Kidney (tissue), 14 donors: ENCODE measurements around the gene WSCD2. TPM values are rescaled to one million over a fixed set of nuclear protein-coding genes. Genes with fewer than 3 reads are reported as not detected.

Source experiments
- DNase-seq, 5 donors: peaks; one replicate each; pipeline ENCODE4 v3.0.0-alpha.2; 2013 to 2020
- FAIRE-seq: peaks from 2 replicates; lab custom pipeline; 2012; peaks lifted over from hg19 to GRCh38; lab: Jason Lieb, UNC
- H3K27ac ChIP-seq, 2 donors: one replicate each; pipeline ENCODE4 v1.7.0; 2013; ENCODE audit warnings: low read depth in 2 of 2, low read length in 2 of 2, inconsistent platforms in 1 of 2
- H3K27me3 ChIP-seq: one replicate; pipeline ENCODE4 v1.7.1; 2013; ENCODE audit warnings: low read length, inconsistent platforms; ENCODE audit not compliant: control insufficient read depth, insufficient read depth
- H3K36me3 ChIP-seq, 3 donors: one replicate each; pipeline versions ENCODE4 v1.7.0 to v1.7.1; 2013; ENCODE audit warnings: low read length in 3 of 3, control low read depth in 1 of 3, inconsistent platforms in 1 of 3; ENCODE audit not compliant: insufficient read depth in 3 of 3, control insufficient read depth in 2 of 3
- H3K4me1 ChIP-seq, 3 donors: one replicate each; pipeline versions ENCODE4 v1.7.0 to v1.7.1; 2013; ENCODE audit warnings: low read length in 3 of 3, inconsistent platforms in 1 of 3, low read depth in 1 of 3; ENCODE audit not compliant: control insufficient read depth in 2 of 3, insufficient read depth in 2 of 3
- H3K4me3 ChIP-seq, 3 donors: one replicate each; pipeline versions ENCODE4 v1.7.0 to v1.8.1; 2013; ENCODE audit warnings: low read length in 3 of 3, control low read depth in 1 of 3, inconsistent platforms in 1 of 3
- H3K9ac ChIP-seq, 3 donors: one replicate each; pipeline versions ENCODE4 v1.7.0 to v1.7.1; 2013; ENCODE audit warnings: low read length in 3 of 3, control low read depth in 1 of 3, inconsistent platforms in 1 of 3
- H3K9me3 ChIP-seq, 3 donors: one replicate each; pipeline versions ENCODE4 v1.7.0 to v1.7.1; 2013; ENCODE audit warnings: low read length in 3 of 3, control low read depth in 1 of 3, inconsistent platforms in 1 of 3; ENCODE audit not compliant: control insufficient read depth in 2 of 3, insufficient read depth in 1 of 3
- CTCF ChIP-seq: IDR thresholded peaks from 3 replicates; pipeline ENCODE4 v1.5.1; 2012; ENCODE audit warnings: mild to moderate bottlenecking, moderate library complexity, borderline replicate concordance; ENCODE audit not compliant: insufficient read depth; ENCODE audit errors: extremely low read depth
- intact Hi-C: fragments of 100-400 bp; cut with DNase I; formaldehyde crosslinking; loops from one replicate; pipeline ENCODE4 v1.11.1; 2022
- polyA plus RNA-seq: library from polyadenylated mRNA; stranded (reverse); fragments of 350-450 nt; fragmentation: Illumina TruSeq; extraction: RNeasy Lipid Tissue Mini Kit (QIAGEN cat#74804); gene quantifications from one replicate; pipeline ENCODE4 v1.2.3, GENCODE V29; 2014; ENCODE audit warnings: low read depth, low replicate concordance; ENCODE audit not compliant: insufficient read depth
- total RNA-seq: library from RNA; stranded (reverse); fragmentation: NEBNext Ultra II Directional; extraction: Animal tissue kit (Norgen Biotek cat#: 25700); gene quantifications from one replicate; pipeline ENCODE4 v1.2.1, GENCODE V29; 2021
- donor health status: control.
- donor health status: control.
- donor health status: control.
- donor health status: control.
- donor health status: control.
- donor health status: DM: yes; HTN: yes; CAD: no.
- donor health status: Normal renal cell carcinoma (clear cell type).

WSCD2 gene
- total and polyA plus RNA-seq, 2 donors from 2014 or later: 1.6 to 2.0 TPM

- Histone ChIP-seq H3K9ac (no peak overlapping the region), H3K9me3 (no peaks in the 10 kb centered on the region), H3K27me3 (no peaks in the 10 kb centered on the region), H3K27ac (no peak overlapping the region), H3K4me3 (no peak overlapping the region), H3K4me1 (no peaks in the 10 kb centered on the region), H3K36me3 (no peaks in the 10 kb centered on the region)
- intact Hi-C loops: no loop called here
- FAIRE-seq: no peak
- no peak for TF ChIP-seq CTCF
- peak in 1 of 5 donors; percentile 5 for DNase-seq
Measured at GRCh38 chr12:108271951-108272872, 143.1 kb downstream of the WSCD2 start.

- TF ChIP-seq CTCF: no peak
- no peaks in the 10 kb centered on the region for H3K9me3 ChIP-seq
- no peak overlapping the region for H3K27ac ChIP-seq
- no peak for DNase-seq
- H3K36me3 ChIP-seq: no peaks in the 10 kb centered on the region
- H3K4me1 ChIP-seq: no peaks in the 10 kb centered on the region
- FAIRE-seq: no peak
- H3K9ac ChIP-seq: no peak overlapping the region
- H3K27me3 ChIP-seq: no peaks in the 10 kb centered on the region
- H3K4me3 ChIP-seq: no peak overlapping the region
- intact Hi-C loops: no loop called here
Measured at GRCh38 chr12:108273217-108273616, 144.1 kb downstream of the WSCD2 start.

GRCh38 chr12:108277613-108278012, 148.5 kb downstream of the WSCD2 start:
- no peaks in the 10 kb centered on the region for H3K27me3 ChIP-seq
- no peak overlapping the region for H3K27ac ChIP-seq
- H3K4me1 ChIP-seq: no peaks in the 10 kb centered on the region
- TF ChIP-seq CTCF: no peak
- intact Hi-C loops: no loop called here
- no peaks in the 10 kb centered on the region for H3K36me3 ChIP-seq
- no peak overlapping the region for H3K4me3 ChIP-seq
- no peaks in the 10 kb centered on the region for H3K9me3 ChIP-seq
- no peak overlapping the region for H3K9ac ChIP-seq
- FAIRE-seq (no peak), DNase-seq (no peak)
